ENCODE measurements around the gene SCRT2. TPM values are rescaled to one million over a fixed set of nuclear protein-coding genes. Genes with fewer than 3 reads are reported as not detected.

SCRT2 gene
- total and polyA plus RNA-seq, 9 of the 15 experiments (the other 6 are each of a cell fraction or from before 2014, with no cell fraction given), result 0.04 to 0.75 (median 0.13) TPM; not detected in 2

DNA sequence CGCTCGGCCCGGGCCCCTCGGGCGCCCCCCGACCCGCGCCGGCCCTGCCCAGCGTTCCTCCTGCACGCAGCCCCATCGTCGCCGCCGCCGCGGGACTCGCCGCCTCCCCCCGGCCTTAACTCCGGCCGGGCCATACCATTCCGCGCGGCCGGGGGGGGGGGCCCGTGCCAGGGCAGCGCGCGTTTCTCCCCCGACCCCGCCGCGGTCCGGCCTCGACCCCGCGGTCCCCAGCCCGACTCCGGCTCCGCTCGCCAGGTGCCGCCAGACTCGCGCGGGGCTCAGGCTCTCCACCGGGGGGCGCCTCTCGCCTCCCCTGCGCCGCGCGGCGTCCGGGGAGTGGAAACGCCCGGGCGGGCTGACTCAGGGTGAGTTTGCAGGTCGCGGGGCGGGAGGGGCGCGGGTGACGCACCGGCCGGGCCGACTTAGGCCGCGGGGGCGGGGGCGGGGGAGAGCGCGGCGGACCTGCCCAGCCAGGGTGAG is 22.5 kb downstream of the SCRT2 start, which contains the start of gene SRXN1 (continued):
- TF ChIP-seq, protein P1, sequence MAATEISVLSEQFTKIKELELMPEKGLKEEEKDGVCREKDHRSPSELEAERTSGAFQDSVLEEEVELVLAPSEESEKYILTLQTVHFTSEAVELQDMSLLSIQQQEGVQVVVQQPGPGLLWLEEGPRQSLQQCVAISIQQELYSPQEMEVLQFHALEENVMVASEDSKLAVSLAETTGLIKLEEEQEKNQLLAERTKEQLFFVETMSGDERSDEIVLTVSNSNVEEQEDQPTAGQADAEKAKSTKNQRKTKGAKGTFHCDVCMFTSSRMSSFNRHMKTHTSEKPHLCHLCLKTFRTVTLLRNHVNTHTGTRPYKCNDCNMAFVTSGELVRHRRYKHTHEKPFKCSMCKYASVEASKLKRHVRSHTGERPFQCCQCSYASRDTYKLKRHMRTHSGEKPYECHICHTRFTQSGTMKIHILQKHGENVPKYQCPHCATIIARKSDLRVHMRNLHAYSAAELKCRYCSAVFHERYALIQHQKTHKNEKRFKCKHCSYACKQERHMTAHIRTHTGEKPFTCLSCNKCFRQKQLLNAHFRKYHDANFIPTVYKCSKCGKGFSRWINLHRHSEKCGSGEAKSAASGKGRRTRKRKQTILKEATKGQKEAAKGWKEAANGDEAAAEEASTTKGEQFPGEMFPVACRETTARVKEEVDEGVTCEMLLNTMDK (IDR thresholded peaks at IDR 0.05; ENCODE audit: borderline replicate concordance, insufficient read depth, low read depth, low read length, poor library complexity, severe bottlenecking), result peak; percentile 99
- TF ChIP-seq, protein P2, sequence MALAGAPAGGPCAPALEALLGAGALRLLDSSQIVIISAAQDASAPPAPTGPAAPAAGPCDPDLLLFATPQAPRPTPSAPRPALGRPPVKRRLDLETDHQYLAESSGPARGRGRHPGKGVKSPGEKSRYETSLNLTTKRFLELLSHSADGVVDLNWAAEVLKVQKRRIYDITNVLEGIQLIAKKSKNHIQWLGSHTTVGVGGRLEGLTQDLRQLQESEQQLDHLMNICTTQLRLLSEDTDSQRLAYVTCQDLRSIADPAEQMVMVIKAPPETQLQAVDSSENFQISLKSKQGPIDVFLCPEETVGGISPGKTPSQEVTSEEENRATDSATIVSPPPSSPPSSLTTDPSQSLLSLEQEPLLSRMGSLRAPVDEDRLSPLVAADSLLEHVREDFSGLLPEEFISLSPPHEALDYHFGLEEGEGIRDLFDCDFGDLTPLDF (CRISPR knock-in tag; IDR thresholded peaks at IDR 0.05), result 0 out of 2 replicates have a peak, but pooled peaks have one; percentile 52
- TF ChIP-seq ZKSCAN1 (IDR thresholded peaks at IDR 0.05; ENCODE audit: low read depth, low read length), result 0 out of 2 replicates have a peak, but pooled peaks have one; percentile 42
- TF ChIP-seq, protein P3, sequence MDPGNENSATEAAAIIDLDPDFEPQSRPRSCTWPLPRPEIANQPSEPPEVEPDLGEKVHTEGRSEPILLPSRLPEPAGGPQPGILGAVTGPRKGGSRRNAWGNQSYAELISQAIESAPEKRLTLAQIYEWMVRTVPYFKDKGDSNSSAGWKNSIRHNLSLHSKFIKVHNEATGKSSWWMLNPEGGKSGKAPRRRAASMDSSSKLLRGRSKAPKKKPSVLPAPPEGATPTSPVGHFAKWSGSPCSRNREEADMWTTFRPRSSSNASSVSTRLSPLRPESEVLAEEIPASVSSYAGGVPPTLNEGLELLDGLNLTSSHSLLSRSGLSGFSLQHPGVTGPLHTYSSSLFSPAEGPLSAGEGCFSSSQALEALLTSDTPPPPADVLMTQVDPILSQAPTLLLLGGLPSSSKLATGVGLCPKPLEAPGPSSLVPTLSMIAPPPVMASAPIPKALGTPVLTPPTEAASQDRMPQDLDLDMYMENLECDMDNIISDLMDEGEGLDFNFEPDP (CRISPR knock-in tag; IDR thresholded peaks at IDR 0.05), result no peak
- TF ChIP-seq, protein P4, sequence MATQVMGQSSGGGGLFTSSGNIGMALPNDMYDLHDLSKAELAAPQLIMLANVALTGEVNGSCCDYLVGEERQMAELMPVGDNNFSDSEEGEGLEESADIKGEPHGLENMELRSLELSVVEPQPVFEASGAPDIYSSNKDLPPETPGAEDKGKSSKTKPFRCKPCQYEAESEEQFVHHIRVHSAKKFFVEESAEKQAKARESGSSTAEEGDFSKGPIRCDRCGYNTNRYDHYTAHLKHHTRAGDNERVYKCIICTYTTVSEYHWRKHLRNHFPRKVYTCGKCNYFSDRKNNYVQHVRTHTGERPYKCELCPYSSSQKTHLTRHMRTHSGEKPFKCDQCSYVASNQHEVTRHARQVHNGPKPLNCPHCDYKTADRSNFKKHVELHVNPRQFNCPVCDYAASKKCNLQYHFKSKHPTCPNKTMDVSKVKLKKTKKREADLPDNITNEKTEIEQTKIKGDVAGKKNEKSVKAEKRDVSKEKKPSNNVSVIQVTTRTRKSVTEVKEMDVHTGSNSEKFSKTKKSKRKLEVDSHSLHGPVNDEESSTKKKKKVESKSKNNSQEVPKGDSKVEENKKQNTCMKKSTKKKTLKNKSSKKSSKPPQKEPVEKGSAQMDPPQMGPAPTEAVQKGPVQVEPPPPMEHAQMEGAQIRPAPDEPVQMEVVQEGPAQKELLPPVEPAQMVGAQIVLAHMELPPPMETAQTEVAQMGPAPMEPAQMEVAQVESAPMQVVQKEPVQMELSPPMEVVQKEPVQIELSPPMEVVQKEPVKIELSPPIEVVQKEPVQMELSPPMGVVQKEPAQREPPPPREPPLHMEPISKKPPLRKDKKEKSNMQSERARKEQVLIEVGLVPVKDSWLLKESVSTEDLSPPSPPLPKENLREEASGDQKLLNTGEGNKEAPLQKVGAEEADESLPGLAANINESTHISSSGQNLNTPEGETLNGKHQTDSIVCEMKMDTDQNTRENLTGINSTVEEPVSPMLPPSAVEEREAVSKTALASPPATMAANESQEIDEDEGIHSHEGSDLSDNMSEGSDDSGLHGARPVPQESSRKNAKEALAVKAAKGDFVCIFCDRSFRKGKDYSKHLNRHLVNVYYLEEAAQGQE (IDR thresholded peaks at IDR 0.05; ENCODE audit: borderline replicate concordance), result peak; percentile 87
- TF ChIP-seq, protein P4 (CRISPR knock-in tag; IDR thresholded peaks at IDR 0.05; ENCODE audit: low read depth), result no peak
- TF ChIP-seq ZNF124 (CRISPR knock-in tag; IDR thresholded peaks at IDR 0.05), result no peak
- no peak for TF ChIP-seq NR2C2 (CRISPR knock-in tag; IDR thresholded peaks at IDR 0.05)
- 0 out of 2 replicates have a peak, but pooled peaks have one; percentile 39 for TF ChIP-seq NR2C2 (tag; IDR thresholded peaks at IDR 0.05)
- no peak for TF ChIP-seq ZNF146 (CRISPR knock-in tag; IDR thresholded peaks at IDR 0.05; ENCODE audit: unreplicated experiment)
- TF ChIP-seq KAT7 (CRISPR knock-in tag; IDR thresholded peaks at IDR 0.05; ENCODE audit: borderline replicate concordance), result peak; percentile 63; the same call in 1 of the 2 replicates
- no peak for TF ChIP-seq ETV6 (IDR thresholded peaks at IDR 0.05; ENCODE audit: borderline replicate concordance in 1 of 2, low read depth in 2 of 2, low read length in 1 of 2)
- TF ChIP-seq ETV6 (CRISPR knock-in tag; IDR thresholded peaks at IDR 0.05; ENCODE audit: borderline replicate concordance), result no peak

Data from K562 (cell line).